MCF 10A (cell line): ENCODE data around the gene PNMA6F. TPM values are rescaled to one million over a fixed set of nuclear protein-coding genes. Genes with fewer than 3 reads are reported as not detected.

Experiments used
- BruUV-seq: library from RNA; stranded (reverse); fragments of 400-500 nt; replicated peaks from 2 replicates; lab custom pipeline; 2021; lab: Mats Ljungman, UMichigan
- CTCF ChIA-PET: fragments of 300-600 bp; sonication (Branson Sonifier 250); formaldehyde crosslinking; extraction: SDS; loops from one replicate; lab custom pipeline; 2021; ENCODE audit warnings: antibody characterized with exemption, inconsistent platforms; lab: Yijun Ruan, JAX
- POLR2A ChIA-PET: fragments of 300-600, 350-650 bp; sonication (Branson Sonifier 250); formaldehyde crosslinking; extraction: SDS; loops from one replicate; lab custom pipeline; 2020; ENCODE audit warnings: antibody characterized with exemption, inconsistent platforms; lab: Yijun Ruan, JAX
- DNase-seq: peaks from one replicate; pipeline ENCODE4 v3.0.0-alpha.2; 2018; ENCODE audit not compliant: unreplicated experiment
- H3K27ac Mint-ChIP-seq: one replicate; pipeline ENCODE4 v1.8.0; 2022; ENCODE audit warnings: mild to moderate bottlenecking, low read depth, mixed read lengths; ENCODE audit not compliant: unreplicated experiment
- H3K27me3 Mint-ChIP-seq: one replicate; pipeline ENCODE4 v1.8.0; 2022; ENCODE audit warnings: mixed read lengths; ENCODE audit not compliant: insufficient read depth, unreplicated experiment
- H3K36me3 Mint-ChIP-seq: one replicate; pipeline ENCODE4 v1.8.0; 2022; ENCODE audit warnings: mild to moderate bottlenecking, moderate library complexity, mixed read lengths; ENCODE audit not compliant: insufficient read depth, unreplicated experiment
- H3K4me1 Mint-ChIP-seq: one replicate; pipeline ENCODE4 v1.8.0; 2022; ENCODE audit warnings: mixed read lengths; ENCODE audit not compliant: insufficient read depth, unreplicated experiment
- H3K4me3 Mint-ChIP-seq: one replicate; pipeline ENCODE4 v1.8.0; 2022; ENCODE audit warnings: mild to moderate bottlenecking, moderate library complexity, mixed read lengths; ENCODE audit not compliant: unreplicated experiment
- H3K9me3 Mint-ChIP-seq: one replicate; pipeline ENCODE4 v1.8.0; 2022; ENCODE audit warnings: mixed read lengths; ENCODE audit not compliant: unreplicated experiment
- CTCF ChIP-seq: fragments of 200-600 bp; IDR thresholded peaks from one replicate; pipeline ENCODE4 v1.8.0; 2022; ENCODE audit warnings: antibody characterized with exemption, mild to moderate bottlenecking; ENCODE audit not compliant: unreplicated experiment
- intact Hi-C: fragments of 100-400 bp; cut with micrococcal nuclease; formaldehyde crosslinking; loops from 2 replicates; pipeline ENCODE4 v1.14.1; 2022
- total RNA-seq: library from RNA; stranded (reverse); gene quantifications from 2 replicates; pipeline ENCODE4 v1.2.3, GENCODE V29; 2022

The PNMA6F gene
- total RNA-seq, 1 experiment from 2014 or later: not detected

GRCh38 chrX:153349952-153350351 is 28.4 kb upstream of the PNMA6F start:
- ChIA-PET CTCF (interaction anchor here (0.8 to 1.1 kb wide), 2 partner anchors 12 to 1158 kb away, joined by 3 to 5 read pairs; no protein-coding TSS in a partner anchor), POLR2A (interaction anchor here (1.1 kb wide), 1 partner anchor 11 kb away, joined by 4 read pairs; no protein-coding TSS in a partner anchor)
- H3K36me3 Mint-ChIP-seq: peaks cover 24% of the 10 kb centered on the region
- H3K27me3 Mint-ChIP-seq: no peaks in the 10 kb centered on the region
- BruUV-seq: no TSS peak
- H3K4me1 Mint-ChIP-seq: no peaks in the 10 kb centered on the region
- H3K9me3 Mint-ChIP-seq: no peaks in the 10 kb centered on the region
- no peak overlapping the region for H3K4me3 Mint-ChIP-seq
- no peak for TF ChIP-seq CTCF
- intact Hi-C loops: no loop called here
- H3K27ac Mint-ChIP-seq: no peak overlapping the region
- no peak for DNase-seq

GRCh38 chrX:153348421-153348820 is 26.9 kb upstream of the PNMA6F start:
- Mint-ChIP-seq H3K27me3 (no peaks in the 10 kb centered on the region), H3K4me1 (no peaks in the 10 kb centered on the region), H3K36me3 (peaks cover 24% of the 10 kb centered on the region), H3K27ac (no peak overlapping the region), H3K4me3 (no peak overlapping the region), H3K9me3 (no peaks in the 10 kb centered on the region)
- ChIA-PET CTCF (no interaction called here), POLR2A (no interaction called here)
- TF ChIP-seq CTCF: no peak
- DNase-seq: no peak
- no TSS peak for BruUV-seq
- intact Hi-C loops: no loop called here

- no peaks in the 10 kb centered on the region for H3K27me3 Mint-ChIP-seq
- H3K4me1 Mint-ChIP-seq: no peaks in the 10 kb centered on the region
- ChIA-PET POLR2A (no interaction called here), CTCF (interaction anchor here (0.6 kb wide), 2 partner anchors 52 to 577 kb away, joined by 3 read pairs; no protein-coding TSS in a partner anchor)
- H3K9me3 Mint-ChIP-seq: no peaks in the 10 kb centered on the region
- no TSS peak for BruUV-seq
- intact Hi-C loops: no loop called here
- no peak overlapping the region for H3K4me3 Mint-ChIP-seq
- no peak overlapping the region for H3K27ac Mint-ChIP-seq
- no peak for DNase-seq
- peaks cover 24% of the 10 kb centered on the region for H3K36me3 Mint-ChIP-seq
- TF ChIP-seq CTCF: no peak
Measured at GRCh38 chrX:153347530-153347929, 26.0 kb upstream of the PNMA6F start.

- TF ChIP-seq CTCF: no peak
- intact Hi-C loops: no loop called here
- Mint-ChIP-seq H3K4me1 (peaks cover 6% of the 10 kb centered on the region), H3K27me3 (no peaks in the 10 kb centered on the region), H3K4me3 (no peak overlapping the region), H3K36me3 (peaks cover 45% of the 10 kb centered on the region), H3K27ac (no peak overlapping the region), H3K9me3 (peaks cover 16% of the 10 kb centered on the region)
- ChIA-PET CTCF (no interaction called here), POLR2A (no interaction called here)
- no TSS peak for BruUV-seq
- no peak for DNase-seq
Measured at GRCh38 chrX:153343674-153344073, 22.1 kb upstream of the PNMA6F start.
